ENCODE measurements around the gene ZNF569.
A peak's percentile ranks its signal among the peaks of the same experiment; 100 is the strongest.
"Not testable (repeated sequence)": the region's sequence is repeated elsewhere in the genome, so short reads cannot be mapped to it uniquely, and the experiment has no call there.

The ZNF569 gene

GRCh38 chr19:37401078-37401477 lies 66.2 kb downstream of the ZNF569 start:
- H3K9me3 ChIP-seq (ENCODE audit: control insufficient read depth, insufficient read depth, low read length): peaks cover 22% of the 10 kb centered on the region; the same call in 1 of the 2 replicates
- H4K20me1 ChIP-seq (ENCODE audit: control insufficient read depth, insufficient read depth, low read depth, low read length): no peaks in the 10 kb centered on the region
- no peaks in the 10 kb centered on the region for H3K36me3 ChIP-seq (ENCODE audit: control insufficient read depth, low read length)
- H3K79me2 ChIP-seq (ENCODE audit: control insufficient read depth, low read length): no peaks in the 10 kb centered on the region
- H3K4me1 ChIP-seq (ENCODE audit: control insufficient read depth, low read length): no peaks in the 10 kb centered on the region
- TF ChIP-seq, protein P1, sequence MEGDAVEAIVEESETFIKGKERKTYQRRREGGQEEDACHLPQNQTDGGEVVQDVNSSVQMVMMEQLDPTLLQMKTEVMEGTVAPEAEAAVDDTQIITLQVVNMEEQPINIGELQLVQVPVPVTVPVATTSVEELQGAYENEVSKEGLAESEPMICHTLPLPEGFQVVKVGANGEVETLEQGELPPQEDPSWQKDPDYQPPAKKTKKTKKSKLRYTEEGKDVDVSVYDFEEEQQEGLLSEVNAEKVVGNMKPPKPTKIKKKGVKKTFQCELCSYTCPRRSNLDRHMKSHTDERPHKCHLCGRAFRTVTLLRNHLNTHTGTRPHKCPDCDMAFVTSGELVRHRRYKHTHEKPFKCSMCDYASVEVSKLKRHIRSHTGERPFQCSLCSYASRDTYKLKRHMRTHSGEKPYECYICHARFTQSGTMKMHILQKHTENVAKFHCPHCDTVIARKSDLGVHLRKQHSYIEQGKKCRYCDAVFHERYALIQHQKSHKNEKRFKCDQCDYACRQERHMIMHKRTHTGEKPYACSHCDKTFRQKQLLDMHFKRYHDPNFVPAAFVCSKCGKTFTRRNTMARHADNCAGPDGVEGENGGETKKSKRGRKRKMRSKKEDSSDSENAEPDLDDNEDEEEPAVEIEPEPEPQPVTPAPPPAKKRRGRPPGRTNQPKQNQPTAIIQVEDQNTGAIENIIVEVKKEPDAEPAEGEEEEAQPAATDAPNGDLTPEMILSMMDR (IDR thresholded peaks at IDR 0.05; ENCODE audit: low read depth, low read length, poor library complexity, severe bottlenecking): no peak
- no peak for TF ChIP-seq EZH2phosphoT487 (IDR thresholded peaks at IDR 0.05; ENCODE audit: borderline replicate concordance, low read length)
- H3K27ac ChIP-seq (ENCODE audit: low read depth, low read length): no peak overlapping the region
- H3K4me3 ChIP-seq (ENCODE audit: low read length): no peak overlapping the region
- no peak overlapping the region for H3K4me2 ChIP-seq (ENCODE audit: low read length)
- no peaks in the 10 kb centered on the region for H3F3A ChIP-seq (ENCODE audit: control insufficient read depth, insufficient read depth)
- no peaks in the 10 kb centered on the region for H3K9me2 ChIP-seq (replicated peaks; ENCODE audit: control insufficient read depth, low read length)
- H3K27me3 ChIP-seq (ENCODE audit: control insufficient read depth, low read length): no peaks in the 10 kb centered on the region

DNA sequence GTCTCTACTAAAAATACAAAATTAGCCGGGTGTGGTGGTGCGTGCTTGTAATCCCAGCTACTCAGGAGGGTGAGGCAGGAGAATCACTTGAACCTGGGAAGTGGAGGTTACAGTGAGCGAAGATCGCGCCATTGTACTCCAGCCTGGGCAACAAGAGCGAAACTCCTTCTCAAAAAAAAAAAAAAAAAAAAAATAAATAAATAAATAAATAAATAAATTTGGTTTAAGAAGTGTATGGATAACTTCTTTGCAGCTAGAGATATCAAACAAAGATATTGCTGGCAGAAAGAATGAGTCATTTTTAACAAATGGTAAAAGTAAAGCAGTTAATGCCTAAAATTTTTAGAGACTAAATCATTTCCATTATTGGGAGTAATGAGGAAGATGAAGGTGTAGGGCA lies 75.8 kb downstream of the ZNF569 start:
- H3K36me3 ChIP-seq (ENCODE audit: control insufficient read depth, low read length); H3K79me2 ChIP-seq (ENCODE audit: control insufficient read depth, low read length); H3K27me3 ChIP-seq (ENCODE audit: control insufficient read depth, low read length); H3K4me1 ChIP-seq (ENCODE audit: control insufficient read depth, low read length); H3F3A ChIP-seq (ENCODE audit: control insufficient read depth, insufficient read depth); H3K4me3 ChIP-seq (ENCODE audit: low read length); H3K9me2 ChIP-seq (replicated peaks; ENCODE audit: control insufficient read depth, low read length); H4K20me1 ChIP-seq (ENCODE audit: control insufficient read depth, insufficient read depth, low read depth, low read length); H3K4me2 ChIP-seq (ENCODE audit: low read length); H3K27ac ChIP-seq (ENCODE audit: low read depth, low read length): not testable (repeated sequence)
- H3K9me3 ChIP-seq (ENCODE audit: control insufficient read depth, insufficient read depth, low read length): peaks cover 29% of the 10 kb centered on the region

DNA sequence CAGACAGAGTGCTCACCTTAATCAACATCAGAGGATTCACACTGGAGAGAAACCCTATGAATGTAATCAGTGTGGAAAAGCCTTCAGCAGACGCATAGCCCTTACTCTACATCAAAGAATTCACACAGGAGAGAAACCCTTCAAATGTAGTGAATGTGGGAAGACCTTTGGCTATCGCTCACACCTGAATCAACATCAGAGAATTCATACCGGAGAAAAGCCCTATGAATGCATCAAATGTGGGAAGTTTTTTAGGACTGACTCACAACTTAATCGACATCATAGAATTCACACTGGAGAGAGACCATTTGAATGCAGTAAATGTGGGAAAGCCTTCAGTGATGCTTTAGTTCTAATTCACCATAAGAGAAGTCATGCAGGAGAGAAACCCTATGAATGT lies 78.0 kb downstream of the ZNF569 start:
- Histone ChIP-seq H3K9me2 (replicated peaks; ENCODE audit: control insufficient read depth, low read length) (no peaks in the 10 kb centered on the region), H3K79me2 (ENCODE audit: control insufficient read depth, low read length) (no peaks in the 10 kb centered on the region), H3K27me3 (ENCODE audit: control insufficient read depth, low read length) (no peaks in the 10 kb centered on the region), H3K9me3 (ENCODE audit: control insufficient read depth, insufficient read depth, low read length) (peaks cover 23% of the 10 kb centered on the region), H3F3A (ENCODE audit: control insufficient read depth, insufficient read depth) (no peaks in the 10 kb centered on the region), H4K20me1 (ENCODE audit: control insufficient read depth, insufficient read depth, low read depth, low read length) (no peaks in the 10 kb centered on the region), H3K27ac (ENCODE audit: low read depth, low read length) (no peak overlapping the region), H3K4me1 (ENCODE audit: control insufficient read depth, low read length) (no peaks in the 10 kb centered on the region), H3K4me3 (ENCODE audit: low read length) (no peak overlapping the region), H3K4me2 (ENCODE audit: low read length) (no peak overlapping the region), H3K36me3 (ENCODE audit: control insufficient read depth, low read length) (no peaks in the 10 kb centered on the region; the same call in 1 of the 2 replicates)
- TF ChIP-seq, protein P1 (IDR thresholded peaks at IDR 0.05; ENCODE audit: low read depth, low read length, poor library complexity, severe bottlenecking): no peak
- TF ChIP-seq EZH2phosphoT487 (IDR thresholded peaks at IDR 0.05; ENCODE audit: borderline replicate concordance, low read length): no peak

DNA sequence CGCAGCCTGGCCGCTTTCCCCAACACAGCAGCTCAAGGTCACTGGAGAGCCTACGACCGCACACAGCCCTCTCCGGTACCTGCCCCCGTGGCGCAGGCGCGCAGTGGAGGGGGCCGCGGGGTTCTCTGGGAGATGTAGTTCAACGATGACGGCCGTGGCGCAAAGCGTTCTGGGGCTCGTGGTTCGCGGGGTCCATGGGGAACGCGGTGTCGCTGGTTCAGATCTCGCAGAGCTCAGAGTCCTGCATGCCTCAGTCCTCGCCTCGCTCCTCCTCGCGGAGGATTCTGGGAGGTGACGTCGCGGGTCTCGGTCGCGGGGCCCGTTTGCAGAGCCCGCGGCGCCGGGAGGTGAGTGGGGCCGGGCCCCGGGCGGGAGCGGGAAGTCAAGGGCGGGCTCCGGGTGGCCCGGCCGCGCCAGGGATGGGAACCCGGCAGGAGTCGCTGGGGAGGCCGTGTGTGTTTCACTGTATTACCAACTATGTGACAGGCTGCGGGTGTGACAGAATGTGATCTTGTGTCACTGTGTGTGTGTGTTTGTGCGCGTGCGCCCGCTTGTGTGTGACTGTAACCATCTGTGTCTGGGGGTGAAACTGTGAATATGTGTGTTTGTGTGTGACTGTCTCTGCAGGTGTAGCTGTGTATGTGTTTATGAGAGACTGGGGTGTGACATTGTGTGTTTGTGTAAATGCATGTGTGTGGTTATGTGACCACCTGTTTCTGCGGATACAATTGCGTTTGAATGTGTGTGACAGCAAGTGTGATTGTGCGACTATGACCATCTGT lies 96.2 kb downstream of the ZNF569 start, which contains the start of gene ZNF527:
ZNF527 (plus strand) TSS at position 220 of the 782 bp plus-strand sequence. CDS start 3,100 bp downstream, outside the sequence.
- Histone ChIP-seq H3K79me2 (ENCODE audit: control insufficient read depth, low read length) (no peaks in the 10 kb centered on the region), H3K36me3 (ENCODE audit: control insufficient read depth, low read length) (peaks cover 3% of the 10 kb centered on the region; the same call in 1 of the 2 replicates), H4K20me1 (ENCODE audit: control insufficient read depth, insufficient read depth, low read depth, low read length) (no peaks in the 10 kb centered on the region), H3F3A (ENCODE audit: control insufficient read depth, insufficient read depth) (no peaks in the 10 kb centered on the region), H3K9me3 (ENCODE audit: control insufficient read depth, insufficient read depth, low read length) (peaks cover 26% of the 10 kb centered on the region), H3K27me3 (ENCODE audit: control insufficient read depth, low read length) (no peaks in the 10 kb centered on the region), H3K4me2 (ENCODE audit: low read length) (peak within 1 kb of the TSS; percentile 87), H3K4me1 (ENCODE audit: control insufficient read depth, low read length) (peaks cover 7% of the 10 kb centered on the region), H3K27ac (ENCODE audit: low read depth, low read length) (peak within 1 kb of the TSS; percentile 40), H3K9me2 (replicated peaks; ENCODE audit: control insufficient read depth, low read length) (no peaks in the 10 kb centered on the region), H3K4me3 (ENCODE audit: low read length) (peak within 1 kb of the TSS; percentile 89)
- TF ChIP-seq EZH2phosphoT487 (IDR thresholded peaks at IDR 0.05; ENCODE audit: borderline replicate concordance, low read length): no peak
- TF ChIP-seq, protein P1 (IDR thresholded peaks at IDR 0.05; ENCODE audit: low read depth, low read length, poor library complexity, severe bottlenecking): no peak

- not testable (repeated sequence) for H3K36me3 ChIP-seq (ENCODE audit: control insufficient read depth, low read length); H3K79me2 ChIP-seq (ENCODE audit: control insufficient read depth, low read length); H3K4me1 ChIP-seq (ENCODE audit: control insufficient read depth, low read length); H3K9me2 ChIP-seq (replicated peaks; ENCODE audit: control insufficient read depth, low read length); H3K27me3 ChIP-seq (ENCODE audit: control insufficient read depth, low read length); H3F3A ChIP-seq (ENCODE audit: control insufficient read depth, insufficient read depth); H4K20me1 ChIP-seq (ENCODE audit: control insufficient read depth, insufficient read depth, low read depth, low read length)
- peak overlapping the region; percentile 89 for H3K4me3 ChIP-seq (ENCODE audit: low read length)
- H3K4me2 ChIP-seq (ENCODE audit: low read length): peak overlapping the region; percentile 87
- H3K9me3 ChIP-seq (ENCODE audit: control insufficient read depth, insufficient read depth, low read length): peaks cover 29% of the 10 kb centered on the region
- H3K27ac ChIP-seq (ENCODE audit: low read depth, low read length): peak overlapping the region; percentile 40
These were observed 96.8 kb downstream of the ZNF569 start for GRCh38 chr19:37370386-37370879.
